Right lung (tissue), 10 donors: ENCODE data around the gene BLOC1S3. TPM values are rescaled to one million over a fixed set of nuclear protein-coding genes. Genes with fewer than 3 reads are reported as not detected.
A peak's percentile ranks its signal among the peaks of the same experiment; 100 is the strongest.

Experiments used
- DNase-seq, 2 donors: peaks; one replicate each; pipeline ENCODE4 v3.0.0-alpha.2; 2013
- long read RNA-seq, 8 donors: transcript quantifications; one replicate each; lab custom pipeline, GENCODE V29; 2026
- polyA plus RNA-seq, 5 donors: library from polyadenylated mRNA; unstranded; fragments of 120-200 nt; gene quantifications; one replicate each; pipeline versions ENCODE4 v1.2.1 to v1.2.3, GENCODE V29; 2013; ENCODE audit warnings: inconsistent platforms in 1 of 5, low replicate concordance in 1 of 5; ENCODE audit not compliant: insufficient read length in 5 of 5, insufficient read depth in 1 of 5

Gene BLOC1S3, protein sequence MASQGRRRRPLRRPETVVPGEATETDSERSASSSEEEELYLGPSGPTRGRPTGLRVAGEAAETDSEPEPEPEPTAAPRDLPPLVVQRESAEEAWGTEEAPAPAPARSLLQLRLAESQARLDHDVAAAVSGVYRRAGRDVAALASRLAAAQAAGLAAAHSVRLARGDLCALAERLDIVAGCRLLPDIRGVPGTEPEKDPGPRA
- polyA plus RNA-seq: 10 to 100 TPM in 3 of 5 donors, 1 to 10 TPM in 2; 8.3 to 12.7 (median 11.5) TPM
- long read RNA-seq, donor 1, transcript BLOC1S3-202 (1 exons, 732 nt): major isoform, 5 of 7 reads
- long read RNA-seq, donor 1, partial matches to known transcripts: 0 of 7 reads
- long read RNA-seq, donor 1, other reads (novel, unspliced or antisense): 0 of 7 reads
- long read RNA-seq, donor 2, partial matches to known transcripts: 0 of 1 reads
- long read RNA-seq, donor 2, other reads (novel, unspliced or antisense): 0 of 1 reads
- long read RNA-seq, donor 3, partial matches to known transcripts: 0 of 4 reads
- long read RNA-seq, donor 3, other reads (novel, unspliced or antisense): 0 of 4 reads
- long read RNA-seq, donor 4, partial matches to known transcripts: 12 of 13 reads
- long read RNA-seq, donor 4, other reads (novel, unspliced or antisense): 0 of 13 reads
- long read RNA-seq, donor 5, partial matches to known transcripts: 0 of 1 reads
- long read RNA-seq, donor 5, other reads (novel, unspliced or antisense): 0 of 1 reads
- long read RNA-seq, donor 6, partial matches to known transcripts: 0 of 3 reads
- long read RNA-seq, donor 6, other reads (novel, unspliced or antisense): 0 of 3 reads
- long read RNA-seq, donor 7, partial matches to known transcripts: 0 of 2 reads
- long read RNA-seq, donor 7, other reads (novel, unspliced or antisense): 0 of 2 reads
- long read RNA-seq, donor 8, partial matches to known transcripts: 0 of 2 reads
- long read RNA-seq, donor 8, other reads (novel, unspliced or antisense): 0 of 2 reads

DNA sequence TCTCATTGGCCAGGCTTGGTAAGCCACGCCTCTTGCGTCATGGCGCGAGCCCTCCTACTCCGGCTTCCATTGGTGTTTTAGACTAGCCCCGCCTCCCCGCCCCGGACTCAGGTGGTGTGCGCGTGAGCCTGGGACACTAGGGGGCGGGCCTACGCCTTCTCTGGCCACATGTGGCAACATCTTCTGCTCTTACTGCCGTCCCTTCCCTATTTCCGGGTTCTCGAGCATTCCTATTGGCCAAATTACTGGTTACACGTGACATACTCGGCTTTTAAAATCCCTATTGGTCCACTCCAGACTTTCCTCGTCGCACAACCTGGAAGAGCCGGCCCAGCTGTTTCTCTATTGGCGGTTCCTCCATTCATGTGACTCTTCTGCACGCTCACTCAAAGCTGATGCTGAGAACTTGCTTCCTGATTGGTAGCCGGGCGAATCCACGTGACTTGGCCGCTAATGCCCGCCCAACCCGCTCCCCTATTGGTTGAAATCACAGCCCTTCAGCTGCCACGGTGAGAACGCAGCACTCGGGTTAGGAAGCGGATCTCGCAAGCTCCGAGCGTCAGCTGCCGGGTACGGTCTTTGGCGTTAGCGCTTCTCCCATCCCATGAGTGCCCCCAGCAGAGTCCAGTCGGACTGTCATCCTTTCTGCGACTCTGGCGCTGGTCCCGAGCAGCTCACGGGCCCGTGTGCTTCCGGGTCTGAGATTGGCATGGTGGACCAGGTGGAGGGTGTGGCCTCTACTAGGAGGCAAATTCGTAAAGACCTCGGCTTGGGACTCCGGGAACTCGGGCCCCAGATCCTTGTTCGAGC, at the start of gene BLOC1S3:
BLOC1S3 (plus strand) TSS at position 523 of the 810 bp plus-strand sequence. CDS start 513 bp downstream, outside the sequence.
- peak; percentile 99 to 100 for DNase-seq

DNA sequence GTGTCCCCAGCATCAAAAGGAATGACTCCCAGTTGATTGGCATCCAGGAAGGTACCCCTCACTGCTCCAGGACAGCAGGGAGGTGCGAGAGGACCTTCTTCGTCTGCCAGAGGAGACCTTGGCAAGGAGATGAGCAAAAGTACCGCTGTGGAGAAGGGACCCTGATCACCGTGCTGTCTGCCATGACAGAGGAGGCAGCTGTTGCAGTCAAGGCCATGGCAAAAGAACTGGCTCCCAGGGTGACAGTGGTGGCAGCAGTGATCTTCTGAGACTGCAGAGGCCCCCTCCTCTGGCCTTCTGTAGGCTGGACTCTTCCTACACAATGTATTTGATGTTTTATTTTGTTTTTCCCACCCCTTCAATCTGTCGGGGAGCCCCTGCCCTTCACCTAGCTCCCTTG, 49.8 kb upstream of the BLOC1S3 start:
- DNase-seq: no peak

DNA sequence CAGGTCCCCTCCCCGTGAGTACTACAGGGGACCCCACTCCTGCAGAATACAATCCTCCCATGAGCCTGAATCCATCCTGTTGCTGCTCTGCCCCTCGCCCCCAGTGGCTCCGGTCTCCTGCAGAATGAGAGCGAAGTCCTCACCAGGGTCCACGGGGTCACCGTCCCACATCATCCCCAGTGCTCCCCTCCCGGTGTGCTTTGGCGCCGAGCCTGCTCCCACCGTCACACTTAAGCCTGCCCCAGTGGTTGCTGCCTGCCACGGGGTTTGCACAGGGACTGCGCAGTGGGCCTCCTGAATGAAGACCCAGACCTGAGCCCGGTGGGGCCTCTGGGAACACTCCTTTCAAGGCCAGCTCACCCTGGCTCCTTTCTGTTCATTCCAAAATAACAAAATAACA, 48.3 kb upstream of the BLOC1S3 start:
- no peak for DNase-seq

GRCh38 chr19:45130888-45131615, 47.5 kb upstream of the BLOC1S3 start:
- no peak for DNase-seq

DNA sequence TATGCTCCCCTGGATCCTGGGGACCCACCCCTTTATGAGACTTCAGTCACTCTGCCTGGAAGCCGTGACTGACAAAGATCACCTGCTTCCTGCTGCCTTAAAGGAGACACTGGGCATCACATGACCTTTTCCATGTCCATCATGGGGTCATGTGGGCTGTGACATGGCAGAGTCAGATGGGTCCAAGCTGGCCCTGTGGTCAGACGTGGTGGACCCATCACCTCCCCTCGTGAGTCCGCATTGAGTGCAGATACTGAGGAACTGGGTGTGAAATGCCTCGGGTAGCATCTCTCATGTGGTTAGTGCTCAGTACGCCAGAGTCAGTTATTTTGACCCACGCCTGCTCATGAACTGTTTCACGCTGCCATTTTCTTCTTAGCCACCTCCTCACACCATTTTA, 44.9 kb upstream of the BLOC1S3 start:
- no peak for DNase-seq

GRCh38 chr19:45135176-45135885, 43.3 kb upstream of the BLOC1S3 start:
- no peak for DNase-seq

DNA sequence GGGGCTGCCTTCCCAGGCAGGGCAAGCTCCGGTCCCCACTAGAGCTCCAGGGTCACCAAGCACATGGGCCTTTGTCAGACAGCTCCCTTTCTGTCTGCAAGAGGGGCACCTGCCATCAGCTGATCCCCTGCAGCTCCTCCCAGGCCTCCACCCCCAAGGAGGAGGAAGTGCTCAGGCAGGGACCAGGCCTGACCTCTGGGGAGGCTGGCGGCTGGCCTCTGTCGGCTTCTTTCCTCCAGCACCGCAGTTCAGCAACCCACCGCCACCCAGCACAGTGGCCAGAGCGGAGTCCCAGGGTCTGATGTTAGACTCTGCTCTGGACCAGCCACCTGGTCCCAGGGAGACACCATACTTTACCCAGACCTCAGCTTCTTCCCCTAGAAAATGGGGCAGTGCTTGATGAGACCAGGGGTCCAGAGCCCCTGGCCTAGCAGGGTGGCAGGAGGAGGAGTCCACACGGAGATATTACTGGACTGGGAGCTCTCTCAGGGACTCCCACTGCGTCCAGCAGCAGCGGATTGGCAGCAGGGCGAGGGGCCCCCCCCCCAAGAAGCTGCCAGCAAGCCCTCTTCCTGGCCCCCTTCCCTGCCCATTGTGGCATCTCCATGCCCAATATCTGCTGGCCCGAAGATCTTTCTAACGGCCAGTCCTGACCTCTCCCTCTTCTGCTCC, 41.9 kb upstream of the BLOC1S3 start:
- DNase-seq: no peak

DNA sequence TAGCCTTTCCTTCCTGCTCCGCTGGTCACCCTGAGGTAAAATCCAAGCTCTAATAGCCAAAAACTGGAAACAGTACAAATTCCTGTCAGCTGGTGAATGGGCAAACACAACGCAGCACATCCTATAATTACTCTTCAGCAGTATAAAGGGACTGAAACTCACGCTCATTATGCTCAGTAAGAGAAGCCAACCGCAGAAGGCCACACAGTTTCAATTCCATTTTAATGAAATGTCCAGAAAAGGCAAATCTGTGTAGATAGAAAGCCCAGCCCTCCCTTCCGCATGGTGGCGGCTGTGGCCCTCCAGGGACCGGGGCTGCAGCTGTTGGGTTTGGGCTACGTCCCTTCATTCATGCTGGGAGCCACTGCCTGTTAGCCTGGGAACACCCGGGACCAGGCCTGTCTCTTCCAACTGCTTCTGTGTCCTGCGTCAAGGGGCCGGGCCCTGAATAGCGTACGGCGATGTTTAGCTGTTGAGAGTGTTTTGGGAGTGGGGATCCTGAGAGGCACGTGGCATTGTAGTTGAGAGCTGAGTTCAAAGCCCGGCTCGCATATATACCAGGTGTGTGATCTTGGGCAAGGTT, 41.3 kb upstream of the BLOC1S3 start:
- no peak for DNase-seq

GRCh38 chr19:45138303-45138751, 40.3 kb upstream of the BLOC1S3 start:
- DNase-seq: no peak

GRCh38 chr19:45139286-45140143, 39.1 kb upstream of the BLOC1S3 start:
- DNase-seq: no peak

DNA sequence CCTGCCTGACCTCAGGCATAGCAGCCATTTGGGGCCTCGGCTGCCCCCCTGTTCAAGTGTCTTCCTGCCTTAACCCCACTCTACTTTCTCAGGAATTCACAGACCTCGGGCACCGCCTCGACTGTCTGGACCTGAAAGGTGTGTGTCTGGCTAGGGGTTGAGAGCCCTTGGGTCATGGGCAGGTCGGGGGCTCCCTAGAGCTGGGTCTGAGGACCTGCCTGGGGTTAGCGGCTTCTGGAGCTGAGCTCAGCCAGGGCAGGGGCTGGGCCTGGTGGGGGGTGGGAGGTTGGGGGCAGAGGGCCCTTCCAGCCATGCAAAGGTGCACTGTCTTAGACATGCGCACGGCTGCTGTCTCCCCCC, 38.5 kb upstream of the BLOC1S3 start:
- no peak for DNase-seq

- no peak for DNase-seq
These were observed 38.1 kb upstream of the BLOC1S3 start for GRCh38 chr19:45140533-45140932.

- no peak for DNase-seq
These were observed 37.2 kb upstream of the BLOC1S3 start for GRCh38 chr19:45141203-45141900.

GRCh38 chr19:45142016-45142725, 36.4 kb upstream of the BLOC1S3 start:
- no peak for DNase-seq

DNA sequence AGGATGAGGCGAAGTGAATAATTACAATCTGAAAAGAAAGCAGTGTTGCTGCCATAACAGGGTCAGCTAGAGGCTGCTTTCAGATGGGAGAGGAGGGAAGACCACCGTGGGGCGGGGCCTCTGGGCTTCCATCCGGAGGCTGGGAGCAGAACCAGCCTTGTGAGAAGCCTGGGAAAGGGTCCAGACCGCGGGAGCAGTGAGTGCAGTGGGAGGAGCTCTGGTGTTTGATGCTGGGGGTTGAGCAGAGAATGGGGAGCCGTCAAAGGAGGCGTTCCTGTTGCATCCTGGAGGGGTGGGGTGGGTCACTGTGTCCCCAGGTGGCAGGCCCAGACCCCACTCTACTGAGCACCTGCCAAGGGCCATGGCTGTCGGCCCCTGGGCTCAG, 35.9 kb upstream of the BLOC1S3 start:
- no peak for DNase-seq

GRCh38 chr19:45144431-45145269, 33.9 kb upstream of the BLOC1S3 start:
- no peak for DNase-seq
